ENCODE data around the gene CDC42EP3. TPM values are rescaled to one million over a fixed set of nuclear protein-coding genes. Genes with fewer than 3 reads are reported as not detected.

Gene CDC42EP3
- total RNA-seq, 1 experiment from 2014 or later = 50.8 TPM

- peaks cover 23% of the 10 kb centered on the region for H3K4me1 ChIP-seq (replicated peaks)
- DNase-seq (ENCODE audit: low read depth in 1 of 2, low spot score in 2 of 2) = peak; percentile 57 to 75
- H3K4me3 ChIP-seq = no peak overlapping the region
- peaks cover 2% of the 10 kb centered on the region; the same call in 1 of the 2 replicates for H3K36me3 ChIP-seq
- H3K27ac ChIP-seq = peak overlapping the region; percentile 88
- H3K9me3 ChIP-seq (replicated peaks) = no peaks in the 10 kb centered on the region
- H3K27me3 ChIP-seq (replicated peaks) = no peaks in the 10 kb centered on the region
Measured at GRCh38 chr2:37698931-37699481, 27.6 kb upstream of the CDC42EP3 start.

GRCh38 chr2:37695336-37695735 lies 23.9 kb upstream of the CDC42EP3 start:
- no peak overlapping the region for H3K4me3 ChIP-seq
- peaks cover 29% of the 10 kb centered on the region for H3K4me1 ChIP-seq (replicated peaks)
- H3K27me3 ChIP-seq (replicated peaks) = no peaks in the 10 kb centered on the region
- no peaks in the 10 kb centered on the region for H3K9me3 ChIP-seq (replicated peaks)
- no peak overlapping the region for H3K27ac ChIP-seq
- peaks cover 2% of the 10 kb centered on the region; the same call in 1 of the 2 replicates for H3K36me3 ChIP-seq
- DNase-seq (ENCODE audit: low read depth in 1 of 2, low spot score in 2 of 2) = no peak

- H3K36me3 ChIP-seq = no peaks in the 10 kb centered on the region
- no peak overlapping the region for H3K4me3 ChIP-seq
- peaks cover 32% of the 10 kb centered on the region for H3K4me1 ChIP-seq (replicated peaks)
- H3K9me3 ChIP-seq (replicated peaks) = no peaks in the 10 kb centered on the region
- DNase-seq (ENCODE audit: low read depth in 1 of 2, low spot score in 2 of 2) = no peak
- no peak overlapping the region for H3K27ac ChIP-seq
- H3K27me3 ChIP-seq (replicated peaks) = no peaks in the 10 kb centered on the region
Measured at GRCh38 chr2:37692711-37693110, 21.3 kb upstream of the CDC42EP3 start.

GRCh38 chr2:37689751-37690150 lies 18.3 kb upstream of the CDC42EP3 start:
- Histone ChIP-seq H3K27me3 (replicated peaks) (no peaks in the 10 kb centered on the region), H3K9me3 (replicated peaks) (peaks cover 4% of the 10 kb centered on the region; the same call in 1 of the 2 replicates), H3K36me3 (no peaks in the 10 kb centered on the region), H3K4me1 (replicated peaks) (peaks cover 42% of the 10 kb centered on the region), H3K27ac (peak overlapping the region; percentile 96), H3K4me3 (no peak overlapping the region)
- no peak for DNase-seq (ENCODE audit: low read depth in 1 of 2, low spot score in 2 of 2)

DNA sequence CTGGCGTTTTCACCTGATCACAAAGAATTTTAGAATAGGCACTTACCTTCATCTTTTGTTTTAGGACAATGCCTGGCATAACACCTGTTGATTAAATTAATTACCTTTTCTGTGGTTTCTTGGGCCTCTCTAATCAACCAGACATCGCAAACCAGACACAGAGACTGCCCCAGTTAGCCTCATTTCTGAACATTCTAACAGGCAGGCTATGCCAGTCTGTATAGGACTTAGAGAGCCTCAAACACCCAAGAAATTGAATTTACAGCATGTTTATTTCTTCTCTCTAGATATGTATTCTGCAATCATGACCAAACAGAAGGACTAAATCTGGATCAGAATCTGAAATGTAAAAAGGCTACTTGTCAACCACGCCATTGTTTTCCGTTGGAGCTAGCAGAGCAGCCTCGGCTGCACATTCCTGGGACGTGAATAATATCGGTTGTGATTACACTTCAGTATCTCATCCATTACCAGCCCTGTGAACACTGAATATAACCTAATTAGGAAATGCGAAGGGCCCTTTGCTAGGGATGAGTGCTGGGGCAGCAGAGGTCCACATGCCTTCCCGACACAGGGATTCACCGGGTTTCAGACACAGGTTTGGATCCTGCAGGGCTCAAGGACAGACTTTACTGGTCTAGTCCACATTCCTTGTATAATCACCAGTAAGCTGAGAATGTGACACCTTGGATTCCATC lies 17.5 kb upstream of the CDC42EP3 start:
- Histone ChIP-seq H3K27me3 (replicated peaks) (no peaks in the 10 kb centered on the region), H3K4me3 (no peak overlapping the region), H3K9me3 (replicated peaks) (peaks cover 8% of the 10 kb centered on the region), H3K36me3 (no peaks in the 10 kb centered on the region), H3K27ac (peak overlapping the region; percentile 96), H3K4me1 (replicated peaks) (peaks cover 51% of the 10 kb centered on the region)
- peak; percentile 88 to 91 for DNase-seq (ENCODE audit: low read depth in 1 of 2, low spot score in 2 of 2)

DNA sequence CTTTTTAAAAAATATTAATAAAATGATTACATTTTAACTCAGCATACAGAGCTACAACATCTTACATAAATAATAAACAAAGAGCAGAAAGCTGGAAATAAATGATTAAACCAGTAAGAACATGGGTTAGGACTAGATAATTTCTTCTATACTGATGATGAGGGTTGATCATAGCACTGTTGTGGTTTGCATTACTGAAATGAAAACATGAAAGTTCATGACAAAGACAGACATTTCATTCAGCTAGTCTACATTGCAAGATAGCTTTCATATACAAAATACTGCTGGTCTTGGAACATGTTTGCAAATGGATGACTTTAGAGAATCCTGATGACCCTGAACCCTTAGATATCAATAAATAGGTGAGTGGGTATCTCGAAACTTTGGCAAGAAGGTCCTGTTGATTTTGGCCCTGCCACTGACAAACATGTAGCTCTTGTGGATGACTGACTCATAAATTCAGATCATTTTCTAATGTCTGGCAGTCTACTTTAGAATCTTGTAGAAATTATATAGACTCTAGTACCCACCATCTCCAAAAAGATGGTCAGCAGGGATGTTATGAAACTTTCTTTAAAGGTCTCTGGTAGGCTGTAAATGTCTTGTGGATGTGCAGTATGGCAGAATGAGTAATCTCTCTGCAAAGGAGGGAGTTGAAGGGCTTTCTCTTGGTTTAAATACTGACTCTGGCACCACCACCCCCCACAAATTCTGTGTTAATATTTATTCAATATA lies 15.5 kb upstream of the CDC42EP3 start:
- no peak overlapping the region for H3K27ac ChIP-seq
- no peak for DNase-seq (ENCODE audit: low read depth in 1 of 2, low spot score in 2 of 2)

GRCh38 chr2:37684809-37685208 lies 13.4 kb upstream of the CDC42EP3 start:
- Histone ChIP-seq H3K9me3 (replicated peaks) (peaks cover 8% of the 10 kb centered on the region), H3K36me3 (no peaks in the 10 kb centered on the region), H3K27ac (peak overlapping the region; percentile 79), H3K4me3 (no peak overlapping the region), H3K4me1 (replicated peaks) (peaks cover 46% of the 10 kb centered on the region), H3K27me3 (replicated peaks) (no peaks in the 10 kb centered on the region)
- no peak for DNase-seq (ENCODE audit: low read depth in 1 of 2, low spot score in 2 of 2)

More for the DNA sequence above, 15.5 kb upstream of the CDC42EP3 start:
- Histone ChIP-seq H3K36me3 (no peaks in the 10 kb centered on the region), H3K9me3 (replicated peaks) (peaks cover 8% of the 10 kb centered on the region), H3K4me1 (replicated peaks) (peaks cover 54% of the 10 kb centered on the region), H3K27me3 (replicated peaks) (no peaks in the 10 kb centered on the region), H3K4me3 (no peak overlapping the region)

GRCh38 chr2:37683921-37684780 lies 12.7 kb upstream of the CDC42EP3 start:
- peak in 1 of 2 experiments; percentile 67 for DNase-seq (ENCODE audit: low read depth in 1 of 2, low spot score in 2 of 2)

GRCh38 chr2:37683241-37683640 lies 11.8 kb upstream of the CDC42EP3 start:
- no peak overlapping the region for H3K4me3 ChIP-seq
- no peaks in the 10 kb centered on the region for H3K36me3 ChIP-seq
- DNase-seq (ENCODE audit: low read depth in 1 of 2, low spot score in 2 of 2) = no peak
- H3K9me3 ChIP-seq (replicated peaks) = peaks cover 8% of the 10 kb centered on the region
- H3K4me1 ChIP-seq (replicated peaks) = peaks cover 31% of the 10 kb centered on the region
- H3K27me3 ChIP-seq (replicated peaks) = no peaks in the 10 kb centered on the region
- H3K27ac ChIP-seq = peak overlapping the region; percentile 79; the same call in 1 of the 2 replicates

More at GRCh38 chr2:37683921-37684780, 12.7 kb upstream of the CDC42EP3 start:
- Histone ChIP-seq H3K36me3 (no peaks in the 10 kb centered on the region), H3K4me3 (no peak overlapping the region), H3K27ac (peak overlapping the region; percentile 79), H3K9me3 (replicated peaks) (peaks cover 8% of the 10 kb centered on the region), H3K27me3 (replicated peaks) (no peaks in the 10 kb centered on the region), H3K4me1 (replicated peaks) (peaks cover 40% of the 10 kb centered on the region)

DNA sequence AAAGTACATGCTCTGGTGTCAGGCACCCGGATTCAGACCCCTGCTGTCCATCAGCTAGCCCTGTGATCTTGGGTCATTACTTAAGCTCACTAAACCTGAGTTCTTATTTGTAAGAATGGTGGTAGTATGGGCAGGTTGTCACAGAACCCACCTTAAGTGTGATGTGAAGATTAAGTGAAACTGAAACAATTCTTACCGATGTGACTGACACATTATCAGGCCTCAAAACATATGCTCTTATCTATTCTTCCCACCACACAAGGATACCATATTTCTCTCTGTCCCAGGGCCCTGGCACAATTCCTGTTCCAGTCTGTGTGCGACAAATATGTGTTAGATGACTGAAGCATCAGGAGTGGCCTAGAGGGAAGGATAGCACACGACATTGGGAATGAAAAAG lies 11.0 kb upstream of the CDC42EP3 start:
- Histone ChIP-seq H3K9me3 (replicated peaks) (peaks cover 8% of the 10 kb centered on the region), H3K4me3 (no peak overlapping the region), H3K27me3 (replicated peaks) (no peaks in the 10 kb centered on the region), H3K4me1 (replicated peaks) (peaks cover 24% of the 10 kb centered on the region), H3K27ac (no peak overlapping the region), H3K36me3 (no peaks in the 10 kb centered on the region)
- no peak for DNase-seq (ENCODE audit: low read depth in 1 of 2, low spot score in 2 of 2)

DNA sequence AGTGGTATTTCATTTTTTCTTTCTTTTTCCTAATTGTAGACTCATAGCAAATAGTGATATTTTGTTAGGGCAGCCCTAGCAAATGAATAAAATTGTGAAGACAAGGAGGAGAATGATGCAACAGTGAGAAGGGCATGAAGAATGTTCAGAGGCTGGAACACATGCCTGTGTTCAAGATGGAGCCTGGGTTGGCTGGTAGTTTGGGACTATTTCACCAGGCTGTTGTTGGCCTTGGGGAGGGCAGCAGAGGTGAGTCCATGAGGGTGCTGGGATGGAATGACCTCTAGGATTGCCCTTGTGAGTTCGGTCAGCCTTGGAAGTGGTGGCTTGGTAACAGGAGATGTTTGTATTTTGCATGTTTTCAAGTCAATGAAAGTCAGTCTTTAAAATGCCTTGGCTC lies 10.1 kb upstream of the CDC42EP3 start:
- Histone ChIP-seq H3K9me3 (replicated peaks) (peaks cover 8% of the 10 kb centered on the region), H3K4me1 (replicated peaks) (peaks cover 23% of the 10 kb centered on the region), H3K4me3 (no peak overlapping the region), H3K27me3 (replicated peaks) (no peaks in the 10 kb centered on the region), H3K36me3 (no peaks in the 10 kb centered on the region), H3K27ac (no peak overlapping the region)
- no peak for DNase-seq (ENCODE audit: low read depth in 1 of 2, low spot score in 2 of 2)

- Histone ChIP-seq H3K9me3 (replicated peaks) (no peaks in the 10 kb centered on the region), H3K27me3 (replicated peaks) (no peaks in the 10 kb centered on the region), H3K4me1 (replicated peaks) (peaks cover 34% of the 10 kb centered on the region), H3K27ac (no peak overlapping the region), H3K4me3 (no peak overlapping the region), H3K36me3 (no peaks in the 10 kb centered on the region)
- no peak for DNase-seq (ENCODE audit: low read depth in 1 of 2, low spot score in 2 of 2)
Measured at GRCh38 chr2:37679072-37679695, 7.7 kb upstream of the CDC42EP3 start.

- Histone ChIP-seq H3K4me1 (replicated peaks) (peaks cover 31% of the 10 kb centered on the region), H3K36me3 (peaks cover 5% of the 10 kb centered on the region), H3K27ac (peak overlapping the region; percentile 62), H3K27me3 (replicated peaks) (no peaks in the 10 kb centered on the region), H3K9me3 (replicated peaks) (0 out of 2 replicates have a peak, but pooled peaks cover 1% of the 10 kb centered on the region), H3K4me3 (no peak overlapping the region)
- DNase-seq (ENCODE audit: low read depth in 1 of 2, low spot score in 2 of 2) = peak in 1 of 2 experiments; percentile 76
Measured at GRCh38 chr2:37676274-37676673, 4.8 kb upstream of the CDC42EP3 start.
